Astrocyte (in vitro differentiated cells and primary cell): ENCODE data around the gene RP2.

Source experiments
- EZH2 ChIP-seq: IDR thresholded peaks from 2 replicates; pipeline ENCODE4 v1.6.1; 2012; ENCODE audit warnings: mild to moderate bottlenecking, low read length, inconsistent platforms; ENCODE audit not compliant: insufficient read depth
- TF ChIP-seq, protein P1 (sequence below): IDR thresholded peaks from 2 replicates; pipeline ENCODE4 v1.5.1; 2011; ENCODE audit warnings: low read depth, mild to moderate bottlenecking, inconsistent platforms, low read length, moderate library complexity; ENCODE audit not compliant: insufficient read depth

DNA sequence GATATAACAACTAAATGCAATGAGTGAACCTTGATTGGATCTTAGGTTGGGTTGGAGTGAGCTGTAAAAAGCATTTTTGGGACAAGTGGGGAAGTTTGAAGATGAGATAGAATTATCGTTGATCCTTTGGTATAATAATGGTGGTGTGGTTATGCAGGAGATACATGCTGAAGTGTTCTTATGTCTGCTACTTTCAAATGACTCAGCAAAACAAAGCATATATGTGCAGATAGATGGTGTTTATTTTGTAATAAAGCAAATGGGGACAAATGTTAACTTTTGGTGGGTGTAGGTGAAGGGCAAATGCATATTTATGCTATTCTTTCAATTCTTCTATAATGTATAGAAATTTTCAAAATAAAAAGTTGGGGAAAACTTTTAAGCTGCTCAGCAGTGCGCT is 26.2 kb downstream of the RP2 start:
- TF ChIP-seq, protein P1, sequence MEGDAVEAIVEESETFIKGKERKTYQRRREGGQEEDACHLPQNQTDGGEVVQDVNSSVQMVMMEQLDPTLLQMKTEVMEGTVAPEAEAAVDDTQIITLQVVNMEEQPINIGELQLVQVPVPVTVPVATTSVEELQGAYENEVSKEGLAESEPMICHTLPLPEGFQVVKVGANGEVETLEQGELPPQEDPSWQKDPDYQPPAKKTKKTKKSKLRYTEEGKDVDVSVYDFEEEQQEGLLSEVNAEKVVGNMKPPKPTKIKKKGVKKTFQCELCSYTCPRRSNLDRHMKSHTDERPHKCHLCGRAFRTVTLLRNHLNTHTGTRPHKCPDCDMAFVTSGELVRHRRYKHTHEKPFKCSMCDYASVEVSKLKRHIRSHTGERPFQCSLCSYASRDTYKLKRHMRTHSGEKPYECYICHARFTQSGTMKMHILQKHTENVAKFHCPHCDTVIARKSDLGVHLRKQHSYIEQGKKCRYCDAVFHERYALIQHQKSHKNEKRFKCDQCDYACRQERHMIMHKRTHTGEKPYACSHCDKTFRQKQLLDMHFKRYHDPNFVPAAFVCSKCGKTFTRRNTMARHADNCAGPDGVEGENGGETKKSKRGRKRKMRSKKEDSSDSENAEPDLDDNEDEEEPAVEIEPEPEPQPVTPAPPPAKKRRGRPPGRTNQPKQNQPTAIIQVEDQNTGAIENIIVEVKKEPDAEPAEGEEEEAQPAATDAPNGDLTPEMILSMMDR = no peak
- TF ChIP-seq EZH2 = no peak
